ENCODE results near the gene AGFG2.

Gene AGFG2

DNA sequence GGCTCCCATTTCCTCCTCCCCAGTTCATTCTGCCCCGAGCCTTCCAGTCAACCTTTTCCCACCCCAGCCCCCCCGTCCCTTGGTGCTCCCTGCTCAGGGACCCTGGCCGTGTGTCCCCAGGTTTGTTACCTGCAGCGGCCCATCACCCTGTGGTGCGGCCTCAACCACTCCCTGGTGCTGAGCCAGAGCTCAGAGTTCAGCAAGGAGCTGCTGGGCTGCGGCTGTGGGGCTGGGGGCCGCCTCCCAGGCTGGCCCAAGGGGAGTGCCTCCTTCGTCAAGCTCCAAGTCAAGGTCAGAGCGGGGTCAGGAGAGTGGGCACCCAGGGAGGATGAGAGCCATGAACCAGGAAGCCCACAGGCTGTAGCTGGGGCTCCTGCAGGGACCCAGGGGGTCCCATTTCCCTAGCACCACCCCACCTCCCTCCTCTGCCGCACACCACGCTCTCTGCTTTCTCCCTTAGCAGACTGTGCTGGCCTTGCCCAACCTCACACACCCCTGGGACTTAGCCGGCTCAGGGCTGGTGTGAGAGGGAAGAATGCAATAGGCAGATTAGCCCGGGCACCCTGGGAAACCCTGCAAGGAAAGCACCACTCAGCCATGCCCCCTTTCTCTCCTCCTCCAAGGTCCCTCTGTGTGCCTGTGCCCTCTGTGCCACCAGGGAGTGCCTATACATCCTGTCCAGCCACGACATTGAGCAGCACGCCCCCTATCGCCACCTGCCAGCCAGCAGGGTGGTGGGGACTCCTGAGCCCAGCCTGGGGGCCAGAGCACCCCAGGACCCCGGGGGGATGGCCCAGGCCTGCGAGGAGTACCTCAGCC, 61.1 kb downstream of the AGFG2 start:
- H3K4me3 ChIP-seq (ENCODE audit: low read depth, low read length): no peak overlapping the region
- TF ChIP-seq, protein P1, sequence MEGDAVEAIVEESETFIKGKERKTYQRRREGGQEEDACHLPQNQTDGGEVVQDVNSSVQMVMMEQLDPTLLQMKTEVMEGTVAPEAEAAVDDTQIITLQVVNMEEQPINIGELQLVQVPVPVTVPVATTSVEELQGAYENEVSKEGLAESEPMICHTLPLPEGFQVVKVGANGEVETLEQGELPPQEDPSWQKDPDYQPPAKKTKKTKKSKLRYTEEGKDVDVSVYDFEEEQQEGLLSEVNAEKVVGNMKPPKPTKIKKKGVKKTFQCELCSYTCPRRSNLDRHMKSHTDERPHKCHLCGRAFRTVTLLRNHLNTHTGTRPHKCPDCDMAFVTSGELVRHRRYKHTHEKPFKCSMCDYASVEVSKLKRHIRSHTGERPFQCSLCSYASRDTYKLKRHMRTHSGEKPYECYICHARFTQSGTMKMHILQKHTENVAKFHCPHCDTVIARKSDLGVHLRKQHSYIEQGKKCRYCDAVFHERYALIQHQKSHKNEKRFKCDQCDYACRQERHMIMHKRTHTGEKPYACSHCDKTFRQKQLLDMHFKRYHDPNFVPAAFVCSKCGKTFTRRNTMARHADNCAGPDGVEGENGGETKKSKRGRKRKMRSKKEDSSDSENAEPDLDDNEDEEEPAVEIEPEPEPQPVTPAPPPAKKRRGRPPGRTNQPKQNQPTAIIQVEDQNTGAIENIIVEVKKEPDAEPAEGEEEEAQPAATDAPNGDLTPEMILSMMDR (IDR thresholded peaks at IDR 0.05; ENCODE audit: borderline replicate concordance, insufficient read depth, low read depth, low read length): peak; percentile 17; the same call in 1 of the 2 replicates

- TF ChIP-seq, protein P1 (IDR thresholded peaks at IDR 0.05; ENCODE audit: borderline replicate concordance, insufficient read depth, low read depth, low read length): no peak
- H3K4me3 ChIP-seq (ENCODE audit: low read depth, low read length): no peak overlapping the region
Measured at GRCh38 chr7:100600730-100601038, 61.7 kb downstream of the AGFG2 start.

GRCh38 chr7:100602889-100603725, 64.1 kb downstream of the AGFG2 start:
- TF ChIP-seq, protein P1 (IDR thresholded peaks at IDR 0.05; ENCODE audit: borderline replicate concordance, insufficient read depth, low read depth, low read length): no peak
- H3K4me3 ChIP-seq (ENCODE audit: low read depth, low read length): no peak overlapping the region

- H3K4me3 ChIP-seq (ENCODE audit: low read depth, low read length): peak overlapping the region; percentile 27
- TF ChIP-seq, protein P1 (IDR thresholded peaks at IDR 0.05; ENCODE audit: borderline replicate concordance, insufficient read depth, low read depth, low read length): no peak
Measured at GRCh38 chr7:100603726-100604027, 64.7 kb downstream of the AGFG2 start.

- TF ChIP-seq, protein P1 (IDR thresholded peaks at IDR 0.05; ENCODE audit: borderline replicate concordance, insufficient read depth, low read depth, low read length): peak; percentile 40; the same call in 1 of the 2 replicates
- peak overlapping the region; percentile 61 for H3K4me3 ChIP-seq (ENCODE audit: low read depth, low read length)
Measured at GRCh38 chr7:100604028-100604975, 65.3 kb downstream of the AGFG2 start.

- H3K4me3 ChIP-seq (ENCODE audit: low read depth, low read length): peak overlapping the region; percentile 61
- TF ChIP-seq, protein P1 (IDR thresholded peaks at IDR 0.05; ENCODE audit: borderline replicate concordance, insufficient read depth, low read depth, low read length): no peak
Measured at GRCh38 chr7:100604976-100605911, 66.2 kb downstream of the AGFG2 start.
